Activated T-cell treated with anti-CD3 and anti-CD28 coated beads for 24 hours (primary cell): ENCODE results near the gene GNPNAT1.

ENCODE experiments used
- DNase-seq: peaks from one replicate; pipeline ENCODE4 v3.0.0-alpha.2; 2020; ENCODE audit warnings: low read depth

Gene GNPNAT1

DNA sequence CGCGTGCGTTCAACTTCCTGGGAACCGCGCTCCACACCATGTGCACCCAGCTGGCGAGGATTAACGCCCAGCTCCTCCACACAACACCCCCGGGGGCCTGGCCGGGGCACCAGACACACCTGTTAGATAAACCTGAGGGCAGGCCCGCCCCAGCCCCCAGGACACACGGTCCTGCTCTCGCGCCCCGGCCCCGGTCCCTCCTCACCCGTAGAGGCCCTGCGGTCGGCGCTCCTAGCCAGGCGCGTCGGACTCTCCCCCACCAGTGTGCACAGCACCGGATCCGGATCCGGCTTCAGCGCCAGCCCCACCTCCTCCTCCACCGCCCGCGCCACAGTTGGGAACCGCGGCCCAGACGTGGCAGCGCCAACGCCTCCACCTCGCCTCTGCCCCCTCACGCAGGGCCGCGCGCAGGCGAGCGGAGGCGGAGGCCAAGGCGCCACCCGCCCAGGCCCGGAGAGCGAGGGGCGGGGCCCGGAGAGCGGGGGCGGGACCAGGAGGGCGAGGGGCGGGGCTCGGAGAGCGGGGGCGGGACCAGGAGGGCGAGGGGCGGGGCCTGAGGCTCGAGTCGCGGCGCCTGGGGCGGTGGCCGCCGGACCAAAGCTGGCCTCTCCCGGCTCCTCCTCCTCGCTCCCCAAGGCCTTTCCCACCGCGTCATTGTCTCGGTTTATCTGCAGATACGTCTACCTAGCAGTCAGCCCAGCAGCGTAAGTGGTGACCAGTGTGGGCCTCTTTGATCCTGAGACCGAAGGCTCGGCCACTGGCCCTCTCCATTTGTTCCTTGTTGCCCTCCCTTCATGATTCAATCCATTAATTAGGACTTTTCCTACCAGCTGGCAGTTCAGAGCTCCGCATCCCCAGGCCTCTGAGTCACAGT, at the start of gene GNPNAT1:
Gene GNPNAT1 (minus strand): TSS at position 385 of the 874 bp plus-strand sequence. CDS start 6,957 bp downstream, outside the sequence.
- DNase-seq, result peak; percentile 69

DNA sequence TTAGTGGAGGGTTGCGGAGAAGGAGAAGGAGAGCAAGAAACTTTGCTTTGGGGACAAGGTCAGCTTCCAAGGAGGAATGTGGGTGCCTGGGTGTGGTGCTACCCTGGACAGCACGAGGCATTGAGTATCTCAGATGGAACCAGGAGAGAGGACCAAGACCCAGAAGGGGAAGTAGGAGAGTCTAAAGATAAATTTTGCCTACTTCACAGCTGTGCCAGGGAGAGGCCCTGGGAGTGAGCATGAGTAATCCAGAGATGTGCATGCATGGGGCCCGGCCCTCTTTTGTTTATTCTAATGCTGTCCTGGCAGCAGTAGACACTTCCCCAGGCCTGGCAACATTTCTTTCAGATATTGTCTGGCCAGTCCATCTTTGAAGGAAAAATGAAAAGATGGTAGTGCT, 49.5 kb upstream of the GNPNAT1 start:
- DNase-seq, result no peak

DNA sequence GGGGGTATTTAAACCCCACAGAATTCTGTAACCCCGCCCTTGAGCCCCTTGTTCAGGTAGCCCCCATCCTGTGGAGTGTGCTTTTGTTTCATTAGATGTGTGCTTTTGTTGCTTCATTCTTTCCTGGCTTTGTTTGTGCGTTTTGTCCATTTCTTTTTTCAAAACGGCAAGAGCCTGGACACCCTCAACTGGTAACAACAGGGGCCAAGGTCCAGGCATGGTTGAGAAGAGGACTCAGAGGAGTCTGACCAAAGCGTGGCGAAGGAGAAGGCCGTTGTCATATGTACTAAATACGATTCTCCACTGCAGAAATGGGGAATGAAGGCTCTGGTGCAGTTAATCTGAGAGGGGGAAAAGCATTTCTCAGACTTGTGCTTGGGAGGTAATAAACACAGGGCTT, 46.0 kb upstream of the GNPNAT1 start:
- DNase-seq, result no peak

DNA sequence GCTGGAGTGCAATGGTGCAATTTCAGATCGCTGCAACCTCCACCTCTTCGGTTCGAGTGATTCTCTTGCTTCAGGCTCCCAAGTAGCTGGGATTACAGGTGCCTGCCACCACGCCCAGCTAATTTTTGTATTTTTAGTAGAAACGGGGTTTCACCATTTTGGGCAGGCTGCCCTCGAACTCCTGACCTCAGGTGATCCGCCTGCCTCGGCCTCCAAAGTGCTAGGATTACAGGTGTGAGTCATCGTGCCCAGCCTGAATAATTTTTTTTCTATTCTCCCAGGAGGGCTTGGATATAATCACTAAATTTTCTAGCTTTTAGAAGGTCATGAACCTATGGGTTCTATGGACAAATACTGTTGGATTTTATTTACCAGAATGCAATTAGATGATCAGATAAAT, 44.7 kb upstream of the GNPNAT1 start:
- no peak for DNase-seq

DNA sequence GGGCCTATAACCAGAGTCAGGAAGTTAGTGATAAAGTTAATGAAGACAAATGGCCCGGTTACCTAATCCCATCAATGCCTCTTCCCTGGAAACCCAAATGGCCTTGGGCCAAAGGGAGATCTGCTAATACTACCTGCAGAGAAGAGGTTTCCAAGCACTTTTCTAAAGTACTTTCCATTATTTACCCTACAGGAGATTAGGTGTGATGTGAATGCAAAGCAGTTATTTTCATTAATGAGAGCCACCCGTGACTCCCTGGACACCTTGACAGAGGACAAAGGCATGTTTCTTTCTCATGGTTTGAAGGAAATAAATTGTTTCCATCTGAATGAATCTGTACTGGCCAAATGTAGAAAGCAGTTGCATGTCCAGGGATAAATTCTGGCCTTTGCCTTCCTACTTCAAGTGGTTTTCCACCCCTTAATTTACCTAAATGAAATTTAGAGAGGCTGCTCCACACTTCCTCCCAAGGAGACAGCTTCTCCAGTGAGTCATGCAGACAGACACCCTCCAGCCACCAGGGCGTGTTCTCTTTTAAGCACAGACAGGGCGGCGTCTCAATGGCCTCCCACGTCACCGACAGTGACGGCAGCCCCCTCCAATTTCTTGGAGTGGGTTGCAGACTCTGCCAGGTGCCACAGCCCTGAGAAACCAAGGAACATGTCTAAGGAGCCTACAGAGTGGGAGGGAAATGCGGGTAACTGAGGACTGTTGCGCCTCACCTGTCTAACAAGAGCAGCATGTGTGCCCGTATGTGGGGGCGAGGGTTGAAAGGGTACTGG, 43.9 kb upstream of the GNPNAT1 start:
- no peak for DNase-seq

DNA sequence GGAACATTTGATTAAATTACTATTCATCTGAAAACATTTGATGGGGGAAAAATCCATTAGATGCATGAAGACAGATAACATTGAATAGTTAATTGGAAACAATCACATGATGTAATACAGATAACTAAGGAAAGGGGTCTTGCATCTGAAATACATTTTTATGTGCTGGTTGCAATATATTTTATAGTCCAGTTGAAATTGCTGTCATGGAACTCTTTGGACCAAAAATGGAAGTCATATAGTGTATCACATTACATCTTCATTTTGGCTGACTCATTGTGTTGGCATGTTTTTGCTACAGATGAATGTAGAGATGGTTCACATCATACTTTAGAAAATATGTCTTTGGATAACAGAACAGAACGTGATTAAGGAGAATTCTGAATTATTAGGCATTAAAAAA, 43.0 kb upstream of the GNPNAT1 start:
- no peak for DNase-seq

DNA sequence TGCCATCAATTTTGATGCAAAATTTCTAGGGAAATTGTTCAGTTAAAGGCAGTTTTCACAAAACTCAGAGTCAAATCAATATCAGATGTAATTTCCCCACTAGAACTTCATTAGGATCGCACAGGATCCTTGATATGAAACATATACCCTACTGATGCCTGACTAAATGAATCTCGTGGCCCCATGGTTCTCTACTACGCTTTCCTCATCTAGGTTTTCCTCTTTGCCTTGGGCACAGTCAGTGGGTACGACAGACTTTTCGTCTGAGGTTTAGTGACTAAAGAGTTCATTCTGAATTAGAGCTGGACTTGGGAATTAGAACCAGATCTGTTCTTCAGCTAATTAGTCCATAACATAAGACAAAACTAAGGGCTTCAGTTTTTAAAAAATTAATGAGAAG, 42.5 kb upstream of the GNPNAT1 start:
- no peak for DNase-seq

DNA sequence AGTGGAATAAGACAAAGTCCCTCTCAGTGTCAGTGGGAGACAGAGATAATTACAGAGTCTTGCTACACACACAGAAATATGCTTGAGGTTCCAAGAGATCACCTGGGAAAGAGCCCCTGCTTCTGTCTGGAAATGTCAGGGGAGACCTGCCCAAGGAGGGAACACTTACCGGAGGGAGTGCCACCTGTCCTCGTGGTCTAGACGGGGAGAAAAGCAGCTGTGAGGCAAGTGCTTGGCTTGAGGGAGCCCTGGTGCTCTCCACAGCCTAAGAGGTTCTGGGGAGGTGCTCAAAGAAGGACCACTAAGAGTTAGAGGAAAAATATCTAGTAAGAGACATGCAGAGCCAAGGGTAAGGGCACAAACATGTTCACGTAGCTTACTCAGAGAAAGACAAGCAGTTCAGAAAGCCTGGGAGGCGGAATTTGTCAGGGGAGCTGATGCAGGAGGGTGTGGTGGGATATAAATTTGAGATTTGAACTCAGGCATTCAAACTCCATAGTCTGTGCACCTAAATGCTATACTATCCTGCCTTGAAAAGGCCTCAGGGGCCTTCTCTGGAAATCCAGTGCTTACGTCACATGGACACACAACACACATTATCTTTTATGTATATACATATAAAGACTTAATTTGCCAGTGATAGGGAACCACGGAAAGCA, 38.2 kb upstream of the GNPNAT1 start:
- DNase-seq, result no peak

DNA sequence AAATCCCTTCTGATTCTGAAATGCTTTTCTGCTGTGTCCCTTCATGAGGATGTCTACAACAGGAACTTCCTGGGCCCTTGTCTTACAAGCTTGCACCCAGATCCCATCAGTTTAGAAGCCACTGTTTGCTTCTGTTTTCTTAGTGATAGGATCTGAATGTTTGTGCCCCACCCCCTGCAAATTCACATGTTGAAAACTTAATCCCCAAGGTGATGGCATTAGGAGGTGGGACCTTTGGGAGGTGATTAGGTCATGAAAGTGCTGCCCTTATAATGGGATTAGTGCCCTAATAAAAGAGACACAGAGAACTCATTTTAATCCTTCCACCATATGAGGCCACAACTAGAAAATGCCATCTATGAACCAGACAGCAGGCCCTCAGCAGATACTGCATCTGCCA, 36.0 kb upstream of the GNPNAT1 start:
- DNase-seq, result no peak

DNA sequence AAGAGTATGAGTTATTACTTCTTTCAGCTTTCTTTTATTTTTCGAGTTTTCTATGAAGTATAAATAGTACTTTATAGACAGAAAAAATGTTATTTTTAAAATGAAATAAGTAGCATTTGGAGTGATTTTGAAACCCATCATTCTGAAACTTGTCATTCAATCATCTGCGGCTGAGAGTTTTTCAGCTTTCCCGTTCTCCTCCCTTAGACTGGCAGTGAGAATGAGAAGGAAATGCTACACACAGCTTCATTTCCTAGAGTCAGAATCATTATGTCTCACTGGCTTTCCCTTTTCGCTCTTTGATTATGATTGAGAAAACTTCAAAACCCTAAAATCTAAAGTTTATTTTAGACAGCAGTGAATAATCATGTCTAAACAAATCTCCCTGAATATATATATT, 33.7 kb upstream of the GNPNAT1 start:
- no peak for DNase-seq

DNA sequence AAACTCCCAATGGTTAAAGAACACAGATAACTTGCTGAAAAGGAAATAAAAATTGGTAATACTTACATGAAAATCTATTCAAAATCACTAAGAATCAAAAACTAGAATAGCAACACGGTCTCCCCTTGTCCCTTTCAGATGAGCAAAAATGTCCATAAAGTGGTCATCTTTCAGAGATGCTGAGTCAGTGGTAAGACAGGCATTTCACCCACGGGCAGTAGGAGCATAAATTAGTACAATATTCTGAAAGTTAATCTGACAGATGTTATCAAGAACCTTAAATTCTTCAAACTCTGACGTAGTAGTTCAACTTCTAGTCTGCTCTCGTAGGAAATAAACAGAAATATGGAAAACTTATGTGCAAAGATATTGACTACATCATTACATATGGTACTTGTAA, 33.1 kb upstream of the GNPNAT1 start:
- no peak for DNase-seq

DNA sequence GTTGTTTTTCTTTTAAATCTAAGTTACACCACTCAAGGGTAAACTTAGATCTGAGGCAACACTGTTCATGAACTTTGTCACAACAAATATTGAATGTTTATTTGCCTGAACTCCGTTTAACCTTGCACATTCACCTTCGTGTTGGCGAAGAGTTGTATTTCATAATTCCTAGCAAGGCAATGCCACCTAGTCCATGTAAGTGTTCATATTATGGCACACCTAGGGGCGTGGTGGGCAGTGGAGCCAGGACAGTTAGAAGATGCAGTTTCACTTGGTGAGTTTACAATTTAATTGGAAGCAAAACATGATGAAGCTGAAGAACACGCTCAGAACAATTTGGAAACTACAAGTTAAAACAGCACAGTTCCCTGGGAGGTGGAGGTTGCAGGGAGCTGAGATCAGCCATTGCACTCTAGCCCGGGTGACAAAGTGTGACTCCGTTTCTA, 30.4 kb upstream of the GNPNAT1 start:
- DNase-seq, result no peak

DNA sequence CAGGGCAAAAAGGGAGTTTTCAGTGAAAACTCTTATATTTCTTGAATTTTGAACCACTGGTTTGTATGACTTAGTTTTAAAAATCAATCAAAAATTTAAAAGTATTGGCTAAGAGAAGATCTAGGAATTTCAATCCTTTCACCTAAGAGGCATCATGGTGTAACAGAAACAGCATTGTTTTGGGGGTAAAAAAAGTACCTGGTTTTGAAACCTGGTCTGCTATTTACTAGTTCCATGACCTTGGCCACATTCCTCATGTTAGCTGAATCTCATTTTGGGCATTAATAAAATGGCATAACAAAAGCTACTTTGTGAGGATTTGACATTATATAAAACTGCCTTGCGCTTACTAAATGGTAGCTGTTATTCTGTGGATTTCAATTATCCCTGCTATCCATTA, 16.7 kb upstream of the GNPNAT1 start:
- DNase-seq, result no peak

DNA sequence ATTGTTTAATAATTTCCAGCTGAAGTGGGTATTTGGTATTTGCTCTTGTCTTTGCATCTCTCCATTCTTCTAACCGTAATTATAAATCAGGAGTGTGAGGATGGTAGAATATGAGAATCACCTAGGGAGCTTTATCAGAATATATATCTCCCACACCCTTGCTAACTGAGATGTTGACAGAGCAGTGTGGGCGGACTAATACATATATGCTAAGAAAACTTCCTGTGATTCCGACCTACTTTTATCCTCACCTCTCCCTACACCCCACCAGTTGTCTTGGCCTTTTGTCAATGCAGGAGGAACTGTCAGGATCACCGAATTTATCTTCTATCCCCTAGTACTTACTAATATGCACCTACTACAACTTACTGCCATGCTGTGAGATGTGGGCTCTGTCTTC, 14.7 kb upstream of the GNPNAT1 start:
- DNase-seq, result no peak

DNA sequence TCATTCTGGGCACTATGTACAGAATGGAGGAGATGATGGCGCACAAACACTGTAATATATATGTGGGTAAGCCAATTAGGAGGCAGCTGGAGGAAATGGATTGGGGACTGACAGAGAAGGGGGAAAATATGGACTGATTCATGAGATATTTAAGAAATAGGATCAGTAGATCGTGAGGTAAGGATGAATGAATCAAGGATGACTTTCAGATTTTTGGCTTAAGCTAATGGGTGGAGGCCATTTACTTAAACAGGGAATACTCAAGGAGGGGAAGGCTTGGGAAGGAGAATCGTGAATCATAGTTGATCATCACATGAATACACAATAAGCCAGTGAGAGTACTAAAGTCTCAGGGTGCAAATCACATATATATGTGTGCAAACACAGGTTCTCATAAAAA, 11.2 kb upstream of the GNPNAT1 start:
- DNase-seq, result no peak

DNA sequence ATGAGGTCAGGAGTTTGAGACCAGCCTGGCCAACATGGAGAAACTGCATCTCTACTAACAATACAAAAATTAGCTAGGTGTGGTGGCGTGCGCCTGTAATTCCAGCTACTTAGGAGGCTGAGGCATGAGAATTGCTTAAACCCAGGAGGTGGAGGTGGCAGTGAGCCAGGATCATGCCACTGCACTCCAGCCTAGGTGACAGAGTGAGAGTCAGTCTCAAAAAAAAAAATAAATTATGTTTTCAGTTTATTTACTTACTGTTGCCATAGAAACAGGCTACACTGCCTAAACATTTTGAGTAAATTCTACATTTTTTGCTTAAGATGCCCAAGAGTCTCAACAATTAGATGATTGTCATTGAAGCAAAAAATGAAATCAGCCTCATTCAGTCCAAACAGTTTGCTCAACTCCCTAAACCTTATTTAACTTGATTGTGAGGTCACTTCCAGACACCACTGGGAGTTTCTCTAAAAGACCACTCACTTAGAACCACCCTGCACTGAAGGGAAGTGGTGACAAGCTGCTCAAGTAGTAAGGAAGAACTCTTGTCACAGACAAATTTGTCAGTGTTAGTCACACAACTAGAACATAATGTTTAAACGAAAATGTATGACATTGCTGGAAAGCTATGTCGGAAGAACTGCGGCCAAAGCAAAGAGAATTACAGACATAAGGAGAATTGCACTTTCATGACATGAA, 9.8 kb upstream of the GNPNAT1 start:
- no peak for DNase-seq

DNA sequence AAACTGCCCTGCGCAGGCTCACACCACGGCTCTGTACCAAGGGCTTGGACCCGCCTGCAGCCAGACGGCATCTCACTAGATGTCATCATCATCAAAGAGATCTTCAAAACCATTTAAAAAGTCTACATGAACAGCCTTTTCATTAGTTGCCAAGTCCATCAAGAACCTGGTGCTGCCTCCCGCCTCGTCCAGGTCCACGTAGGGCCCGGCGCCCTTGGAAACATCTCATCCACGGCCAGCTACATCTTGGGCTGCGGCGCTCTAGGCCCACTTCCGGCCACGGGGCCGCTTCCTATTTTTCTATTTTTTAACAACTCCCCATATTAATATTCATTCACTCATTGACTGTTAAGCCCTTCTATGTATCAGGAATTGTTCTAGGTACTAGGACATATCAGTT, 7.4 kb upstream of the GNPNAT1 start:
- no peak for DNase-seq

DNA sequence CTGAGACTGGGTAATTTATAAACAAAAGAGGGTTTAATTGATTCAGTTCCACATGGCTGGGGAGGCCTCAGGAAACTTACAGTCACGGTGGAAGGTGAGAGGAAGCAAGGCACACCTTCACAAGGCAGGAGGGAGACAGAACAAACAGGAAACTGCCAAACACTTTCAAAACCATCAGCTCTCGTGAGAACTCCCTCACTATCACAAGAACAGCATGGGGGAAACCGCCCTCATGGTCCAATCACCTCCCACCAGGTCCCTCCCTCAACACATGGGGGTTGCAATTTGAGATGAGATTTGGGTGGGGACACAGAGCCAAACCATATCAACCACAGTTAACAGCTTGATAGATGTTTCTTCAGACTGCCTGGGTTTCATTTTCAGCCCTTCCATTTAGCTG, 6.2 kb upstream of the GNPNAT1 start:
- no peak for DNase-seq

DNA sequence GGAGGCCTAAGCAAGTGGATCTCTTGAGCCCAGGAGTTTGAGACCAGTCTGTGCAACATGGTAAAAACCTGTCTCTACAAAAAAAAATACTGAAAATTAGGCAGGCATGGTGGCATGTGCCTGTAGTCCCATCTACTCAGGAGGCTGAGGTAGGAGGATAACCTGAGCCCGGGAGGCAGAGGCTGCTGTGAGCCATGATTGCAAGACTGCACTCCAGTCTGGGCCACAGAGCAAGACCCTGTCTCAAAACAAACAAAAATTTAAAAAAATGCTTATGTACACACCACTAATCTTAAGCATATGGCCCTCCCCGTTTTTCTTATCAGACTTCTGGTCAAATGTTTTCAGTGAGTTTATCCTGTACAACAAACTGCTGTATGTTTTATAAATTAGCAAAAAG, 1.7 kb upstream of the GNPNAT1 start:
- DNase-seq, result no peak

DNA sequence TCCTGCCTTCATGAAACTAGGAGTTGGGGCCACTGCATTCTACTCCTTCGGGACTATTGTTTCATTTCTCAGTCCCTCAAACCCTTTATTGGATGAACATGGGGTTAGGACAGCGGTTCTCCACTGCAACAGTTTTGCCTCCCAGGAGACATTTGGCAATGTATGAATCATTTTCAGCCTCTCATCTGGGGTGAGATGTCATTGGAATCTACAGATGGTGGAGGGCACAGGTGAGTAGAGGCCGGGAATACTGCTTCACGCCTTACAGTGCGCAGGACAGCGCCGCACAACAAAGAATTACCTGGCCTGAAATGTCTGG, 649 bp upstream of the GNPNAT1 start:
- no peak for DNase-seq

DNA sequence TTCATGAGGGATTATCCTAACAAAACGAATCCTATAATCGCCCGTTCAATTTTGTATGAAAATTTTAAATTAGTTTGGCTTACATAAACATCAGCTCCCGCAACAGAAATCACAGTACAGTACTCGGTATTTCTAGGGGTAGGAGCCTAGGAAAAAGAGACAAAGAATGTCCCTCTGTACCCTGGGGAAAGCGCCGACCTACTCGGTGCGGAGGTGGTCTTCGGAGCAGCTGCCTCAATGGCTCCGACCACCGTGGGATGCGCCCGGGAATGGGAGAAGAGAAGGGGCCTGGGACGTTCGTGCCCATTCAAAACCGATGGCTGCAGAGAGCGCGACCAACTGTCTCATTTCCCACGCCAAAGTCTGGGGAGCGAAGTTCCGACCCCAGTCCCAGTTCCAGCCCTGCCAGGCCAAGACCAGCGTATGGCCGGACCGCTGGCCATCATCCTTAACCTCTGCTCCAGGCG, 618 bp downstream of the GNPNAT1 start:
- DNase-seq, result no peak
